ENCODE measurements around the gene MBP.

The MBP gene

DNA sequence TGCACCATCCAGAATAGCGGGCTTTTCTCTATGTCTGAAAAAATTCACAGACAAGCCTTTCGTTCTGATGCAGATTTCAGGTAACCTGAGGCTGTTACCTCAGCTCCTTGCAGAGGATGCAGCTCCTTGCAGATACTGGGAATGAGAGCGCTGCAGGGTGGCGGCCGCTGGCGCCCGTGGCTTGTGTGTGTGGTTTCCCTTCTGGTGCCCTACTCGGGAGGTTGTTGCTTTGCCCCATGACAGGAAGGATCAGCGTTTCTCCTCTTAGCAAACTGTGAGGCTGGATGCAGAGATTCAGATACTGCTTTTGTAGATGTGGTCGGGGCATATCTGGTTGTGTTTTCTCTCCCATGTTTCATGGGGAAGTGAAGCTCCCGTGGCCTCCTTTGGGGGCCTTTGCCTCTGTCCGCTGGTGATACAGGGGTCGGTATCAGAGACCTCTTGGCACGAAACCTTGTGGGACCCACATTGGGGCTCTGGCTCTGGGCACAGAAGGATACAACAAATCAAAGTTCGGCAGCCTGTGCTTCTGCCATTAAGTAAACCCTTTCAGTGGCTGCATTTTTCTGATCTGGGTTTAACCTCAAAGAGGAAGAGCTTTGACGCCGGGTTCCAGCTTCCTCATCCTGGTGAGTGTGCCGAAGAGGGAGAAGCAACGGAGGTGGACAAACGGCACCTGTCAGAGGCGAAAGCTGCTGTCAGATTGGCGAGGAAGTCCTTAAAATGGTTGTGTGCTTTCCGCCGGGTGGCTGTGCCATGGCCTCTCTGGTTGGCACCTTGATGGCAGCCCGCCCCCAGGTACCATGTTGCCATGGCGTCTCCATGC lies 127.8 kb downstream of the MBP start:
- ChIA-PET CTCF (interaction anchor here (0.8 to 4.0 kb wide), 14 partner anchors 8 to 207 kb away, joined by 3 to 18 read pairs (median 4); no protein-coding TSS in a partner anchor), POLR2A (no interaction called here)
- TF ChIP-seq, protein P1, sequence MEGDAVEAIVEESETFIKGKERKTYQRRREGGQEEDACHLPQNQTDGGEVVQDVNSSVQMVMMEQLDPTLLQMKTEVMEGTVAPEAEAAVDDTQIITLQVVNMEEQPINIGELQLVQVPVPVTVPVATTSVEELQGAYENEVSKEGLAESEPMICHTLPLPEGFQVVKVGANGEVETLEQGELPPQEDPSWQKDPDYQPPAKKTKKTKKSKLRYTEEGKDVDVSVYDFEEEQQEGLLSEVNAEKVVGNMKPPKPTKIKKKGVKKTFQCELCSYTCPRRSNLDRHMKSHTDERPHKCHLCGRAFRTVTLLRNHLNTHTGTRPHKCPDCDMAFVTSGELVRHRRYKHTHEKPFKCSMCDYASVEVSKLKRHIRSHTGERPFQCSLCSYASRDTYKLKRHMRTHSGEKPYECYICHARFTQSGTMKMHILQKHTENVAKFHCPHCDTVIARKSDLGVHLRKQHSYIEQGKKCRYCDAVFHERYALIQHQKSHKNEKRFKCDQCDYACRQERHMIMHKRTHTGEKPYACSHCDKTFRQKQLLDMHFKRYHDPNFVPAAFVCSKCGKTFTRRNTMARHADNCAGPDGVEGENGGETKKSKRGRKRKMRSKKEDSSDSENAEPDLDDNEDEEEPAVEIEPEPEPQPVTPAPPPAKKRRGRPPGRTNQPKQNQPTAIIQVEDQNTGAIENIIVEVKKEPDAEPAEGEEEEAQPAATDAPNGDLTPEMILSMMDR (IDR thresholded peaks at IDR 0.05; ENCODE audit: control extremely low read depth, extremely low read depth, low read depth, missing control alignments) = no peak
- no peak for DNase-seq (ENCODE audit: extremely low spot score)

DNA sequence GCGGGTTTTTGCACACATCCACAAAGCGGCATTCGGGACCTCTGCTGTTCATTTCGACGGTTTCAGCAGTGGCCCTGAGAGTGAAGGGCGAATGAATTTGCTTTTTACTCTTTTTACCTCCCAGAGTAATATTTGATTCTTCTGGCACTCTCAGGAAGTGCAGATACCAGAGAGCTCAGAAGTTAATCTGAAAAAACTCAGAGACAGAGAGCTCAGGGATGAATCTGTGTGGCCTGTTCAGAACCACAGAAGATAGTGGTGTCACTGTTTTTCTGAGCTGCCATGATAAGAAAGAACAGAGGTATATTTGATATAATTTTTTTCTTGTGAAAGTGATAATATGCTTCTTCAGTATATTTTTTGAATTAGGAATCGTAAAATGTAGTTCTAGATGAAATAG lies 129.3 kb downstream of the MBP start:
- ChIA-PET POLR2A (no interaction called here), CTCF (interaction anchor here (1.1 to 4.0 kb wide), 10 partner anchors 9 to 208 kb away, joined by 3 to 18 read pairs (median 4); no protein-coding TSS in a partner anchor)
- DNase-seq (ENCODE audit: extremely low spot score) = no peak
- TF ChIP-seq, protein P1 (IDR thresholded peaks at IDR 0.05; ENCODE audit: control extremely low read depth, extremely low read depth, low read depth, missing control alignments) = no peak

DNA sequence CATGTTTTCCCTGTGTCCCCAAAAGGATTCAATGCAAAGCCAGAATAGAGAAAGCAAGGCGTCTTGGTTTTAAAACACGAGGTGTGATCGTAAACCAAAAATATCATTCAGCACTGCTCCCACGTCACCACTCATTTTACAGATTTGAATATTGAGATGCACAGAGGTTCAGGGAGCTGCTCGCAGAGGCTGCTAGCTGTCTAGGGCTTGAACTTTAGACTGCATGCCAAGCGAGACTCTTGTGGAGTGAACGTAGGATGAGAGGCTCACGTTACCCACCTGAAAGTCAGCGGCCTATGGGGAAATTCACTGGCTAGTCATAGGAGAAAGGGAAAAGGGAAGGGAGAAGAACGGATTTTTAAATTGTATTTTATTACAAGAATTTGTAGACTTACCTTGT lies 130.1 kb downstream of the MBP start:
- TF ChIP-seq, protein P1 (IDR thresholded peaks at IDR 0.05; ENCODE audit: control extremely low read depth, extremely low read depth, low read depth, missing control alignments) = no peak
- no peak for DNase-seq (ENCODE audit: extremely low spot score)
- POLR2A ChIA-PET = interaction anchor here (0.6 kb wide), 1 partner anchor 134 kb away, joined by 5 read pairs; no protein-coding TSS in a partner anchor
- CTCF ChIA-PET = interaction anchor here (0.8 to 4.0 kb wide), 8 partner anchors 14 to 209 kb away, joined by 3 to 18 read pairs (median 7); no protein-coding TSS in a partner anchor

DNA sequence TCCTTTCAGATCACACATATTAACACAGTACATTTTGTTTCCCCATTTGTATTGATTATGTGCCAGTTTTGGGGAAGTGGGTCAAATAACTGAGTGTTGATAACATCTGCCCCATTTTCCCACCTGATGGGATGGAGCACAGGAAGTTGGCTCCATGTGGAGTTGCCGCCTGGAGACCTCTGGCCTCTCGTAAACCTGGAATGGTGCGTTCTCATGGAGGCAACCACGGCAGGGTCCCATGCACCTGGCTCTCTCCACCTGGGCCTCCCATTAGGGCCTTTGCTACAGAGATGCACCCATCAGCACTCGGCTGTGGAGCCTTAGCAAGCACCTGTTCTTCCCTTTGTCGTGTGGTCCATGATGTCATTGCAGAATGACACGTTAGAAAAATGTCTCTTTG lies 130.6 kb downstream of the MBP start:
- DNase-seq (ENCODE audit: extremely low spot score) = no peak
- TF ChIP-seq, protein P1 (IDR thresholded peaks at IDR 0.05; ENCODE audit: control extremely low read depth, extremely low read depth, low read depth, missing control alignments) = no peak
- ChIA-PET CTCF (interaction anchor here (2.0 to 3.9 kb wide), 7 partner anchors 12 to 210 kb away, joined by 7 to 48 read pairs (median 17); no protein-coding TSS in a partner anchor), POLR2A (no interaction called here)

DNA sequence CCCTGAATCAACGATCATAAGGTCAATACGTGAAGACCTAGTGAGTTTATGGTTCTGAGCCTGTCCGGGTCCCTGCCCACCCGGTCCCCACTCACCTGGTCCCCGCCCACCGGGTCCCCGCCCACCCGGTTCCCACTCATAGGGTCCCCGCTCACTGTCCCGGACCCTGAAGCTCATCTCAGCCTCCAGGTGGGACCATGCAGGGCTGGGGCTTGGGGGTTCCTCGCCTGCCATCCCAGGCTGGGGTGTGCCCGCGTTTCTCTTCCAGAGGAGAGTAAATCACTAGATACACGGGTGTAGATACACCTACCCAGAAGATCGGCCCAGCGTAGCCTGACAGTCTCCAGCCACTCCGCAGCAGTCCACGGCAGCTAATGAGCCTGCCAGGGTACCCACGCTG lies 131.5 kb downstream of the MBP start:
- POLR2A ChIA-PET = no interaction called here
- TF ChIP-seq, protein P1 (IDR thresholded peaks at IDR 0.05; ENCODE audit: control extremely low read depth, extremely low read depth, low read depth, missing control alignments) = no peak
- CTCF ChIA-PET = interaction anchor here (0.9 to 3.9 kb wide), 40 partner anchors 10 to 650 kb away, joined by 3 to 57 read pairs (median 5); no protein-coding TSS in a partner anchor
- DNase-seq (ENCODE audit: extremely low spot score) = no peak

DNA sequence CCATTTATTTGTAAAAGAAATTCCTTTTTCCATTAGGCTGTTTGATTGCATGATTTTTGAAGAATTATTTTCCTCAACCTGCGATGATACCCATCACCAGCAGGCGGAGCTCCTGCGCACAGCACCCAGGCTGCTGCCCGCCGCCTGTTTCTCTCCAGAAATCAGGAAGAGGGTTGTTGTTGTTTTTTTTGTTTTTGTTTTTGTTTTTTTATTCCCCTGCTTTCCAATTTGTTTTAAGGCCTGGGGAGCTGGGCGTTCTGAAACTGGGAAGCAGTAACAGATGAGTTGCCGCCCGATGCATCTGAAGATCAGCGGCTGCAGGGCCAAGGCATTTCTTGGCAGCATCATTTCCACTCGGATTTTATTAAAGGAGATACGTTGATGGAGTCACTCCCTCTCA lies 132.1 kb downstream of the MBP start:
- TF ChIP-seq, protein P1 (IDR thresholded peaks at IDR 0.05; ENCODE audit: control extremely low read depth, extremely low read depth, low read depth, missing control alignments) = peak; percentile 96
- POLR2A ChIA-PET = no interaction called here
- peak; percentile 74 for DNase-seq (ENCODE audit: extremely low spot score)
- CTCF ChIA-PET = interaction anchor here (0.7 to 3.9 kb wide), 54 partner anchors 10 to 650 kb away, joined by 3 to 57 read pairs (median 4); no protein-coding TSS in a partner anchor

All from GM10248 (cell line).